ENCODE measurements around the gene LEMD3. TPM values are rescaled to one million over a fixed set of nuclear protein-coding genes. Genes with fewer than 3 reads are reported as not detected.

The LEMD3 gene
- total RNA-seq, 1 donor from 2014 or later, result 42.9 TPM

DNA sequence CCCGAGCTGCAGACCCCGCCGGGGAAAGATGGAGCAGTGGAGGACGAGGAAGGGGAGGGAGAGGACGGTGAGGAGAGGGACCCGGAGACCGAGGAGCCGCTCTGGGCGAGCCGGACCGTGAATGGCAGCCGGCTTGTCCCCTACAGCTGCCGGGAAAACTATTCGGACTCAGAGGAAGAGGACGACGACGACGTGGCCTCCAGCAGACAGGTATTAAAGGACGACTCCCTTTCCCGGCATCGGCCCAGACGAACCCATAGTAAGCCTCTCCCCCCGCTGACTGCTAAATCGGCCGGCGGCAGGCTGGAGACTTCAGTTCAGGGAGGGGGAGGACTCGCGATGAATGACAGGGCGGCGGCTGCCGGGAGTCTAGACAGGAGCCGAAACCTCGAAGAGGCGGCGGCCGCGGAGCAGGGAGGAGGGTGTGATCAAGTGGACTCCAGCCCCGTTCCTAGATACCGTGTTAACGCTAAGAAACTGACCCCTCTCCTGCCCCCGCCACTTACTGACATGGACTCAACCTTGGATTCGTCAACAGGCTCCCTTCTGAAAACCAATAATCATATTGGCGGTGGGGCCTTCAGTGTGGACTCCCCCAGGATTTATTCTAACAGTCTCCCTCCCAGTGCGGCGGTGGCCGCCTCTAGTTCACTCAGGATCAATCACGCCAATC, 962 bp downstream of the LEMD3 start:
- peak; percentile 64 for DNase-seq (ENCODE audit: low spot score)

DNA sequence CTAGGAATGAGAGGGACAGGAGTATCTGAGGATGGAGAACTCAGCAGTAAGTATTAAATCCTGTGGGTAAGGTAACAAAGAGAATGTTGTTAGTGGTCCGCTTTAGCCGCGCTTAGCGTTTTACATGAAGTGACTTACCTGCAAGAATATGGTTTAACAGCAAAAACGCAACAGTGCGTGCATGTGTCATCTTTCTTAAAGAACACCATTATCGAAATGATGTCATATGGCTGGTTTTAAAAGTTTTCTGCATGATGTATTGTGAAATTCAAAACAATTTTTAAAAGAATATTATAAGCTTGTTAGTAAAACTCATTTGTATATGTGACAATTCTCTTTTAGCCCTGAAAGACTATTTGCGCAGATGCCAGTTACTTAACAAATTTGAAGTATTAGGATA, 1.7 kb downstream of the LEMD3 start:
- no peak for DNase-seq (ENCODE audit: low spot score)

DNA sequence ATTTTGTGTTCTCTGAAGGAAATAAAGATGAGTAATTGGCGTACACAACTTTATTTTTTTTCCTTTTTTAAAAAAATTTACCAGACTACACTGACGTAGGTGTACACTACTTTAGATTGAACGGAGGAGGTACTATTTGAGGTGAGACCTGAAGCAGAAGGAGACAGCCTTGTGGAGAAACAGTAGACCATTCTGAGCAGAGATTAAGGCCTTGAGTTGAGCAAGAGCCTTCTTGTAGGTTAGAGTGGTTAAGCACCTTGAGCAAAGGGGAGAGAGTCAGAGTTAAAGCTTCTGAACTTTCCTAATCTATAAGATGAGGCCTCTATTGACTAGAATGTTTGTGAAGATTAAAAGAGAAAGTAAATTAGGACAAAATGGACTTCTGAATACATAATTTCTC, 2.5 kb downstream of the LEMD3 start:
- no peak for DNase-seq (ENCODE audit: low spot score)

- DNase-seq (ENCODE audit: low spot score), result no peak
Observed at GRCh38 chr12:65175385-65175784, 6.0 kb downstream of the LEMD3 start.

DNA sequence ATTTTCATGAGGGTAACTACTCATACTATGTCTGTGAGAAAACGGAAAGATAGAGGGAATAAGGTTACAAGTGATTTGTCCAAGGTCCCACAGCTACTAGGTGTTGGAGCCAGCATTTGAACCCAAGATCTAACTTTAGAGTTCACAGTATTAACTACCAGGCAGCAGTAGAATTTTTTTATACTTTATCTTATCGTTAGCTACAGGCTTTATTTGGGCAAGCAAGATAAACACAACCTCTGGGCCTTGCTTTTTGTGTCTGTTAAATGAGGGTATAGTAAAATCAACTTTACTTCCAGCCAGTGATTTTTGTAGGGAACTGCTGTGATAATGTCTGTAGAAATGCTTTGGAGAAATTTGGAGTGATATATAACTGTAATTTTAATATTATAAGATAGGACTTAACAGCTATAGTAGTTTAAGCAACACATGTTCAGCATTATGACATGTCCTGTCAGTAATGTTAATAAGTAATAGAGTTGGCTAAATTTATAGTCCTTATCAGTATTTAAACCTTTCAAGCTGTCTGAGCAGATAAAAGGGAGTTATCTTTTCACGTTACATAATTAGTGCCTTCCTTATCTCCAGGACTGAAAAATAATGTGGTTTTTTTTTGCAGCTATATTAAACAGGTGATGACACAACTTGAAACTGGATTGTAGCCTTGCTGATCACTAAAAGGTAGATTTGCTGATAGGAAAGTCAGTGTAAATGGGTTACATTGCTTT, 12.8 kb downstream of the LEMD3 start:
- DNase-seq (ENCODE audit: low spot score), result no peak

GRCh38 chr12:65184176-65184857, 14.9 kb downstream of the LEMD3 start:
- DNase-seq (ENCODE audit: low spot score), result no peak

DNA sequence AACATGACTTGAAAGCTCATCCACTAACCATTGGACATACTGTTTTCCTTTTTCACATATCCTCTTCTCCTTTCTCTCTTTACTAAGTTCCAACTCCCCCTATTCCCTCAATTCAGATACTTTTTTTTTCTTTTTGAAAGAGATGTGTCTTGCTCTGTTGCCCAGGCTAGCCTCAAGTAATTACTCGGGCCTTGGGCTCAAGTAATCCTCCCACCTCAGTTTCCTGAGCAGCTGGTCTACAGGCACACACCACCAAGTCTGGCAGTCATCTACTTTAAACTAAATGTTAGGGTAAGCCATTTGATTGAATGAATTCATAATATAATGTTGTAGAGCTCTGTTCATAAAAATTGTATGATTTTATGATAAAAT, 15.5 kb downstream of the LEMD3 start:
- no peak for DNase-seq (ENCODE audit: low spot score)

DNA sequence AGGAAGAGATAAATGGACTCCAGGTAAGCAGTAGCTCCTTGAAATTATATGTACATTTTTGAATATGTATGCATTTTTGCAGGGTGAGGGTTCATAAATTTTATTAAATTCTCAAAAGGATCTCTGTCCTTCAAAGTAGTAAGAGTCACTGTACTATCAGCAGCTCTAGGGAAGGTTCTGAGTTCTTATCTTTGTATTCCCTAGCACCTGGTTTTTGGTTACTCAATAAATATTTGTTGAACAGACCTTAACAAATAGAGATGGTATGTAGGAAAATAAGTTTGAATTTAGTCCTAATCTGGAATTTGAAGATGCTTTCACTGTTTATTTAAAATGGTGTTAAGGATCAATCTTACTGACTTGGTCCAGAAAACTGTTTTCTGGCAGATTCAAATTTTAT, 18.3 kb downstream of the LEMD3 start:
- DNase-seq (ENCODE audit: low spot score), result no peak

GRCh38 chr12:65188179-65188701, 18.9 kb downstream of the LEMD3 start:
- no peak for DNase-seq (ENCODE audit: low spot score)

DNA sequence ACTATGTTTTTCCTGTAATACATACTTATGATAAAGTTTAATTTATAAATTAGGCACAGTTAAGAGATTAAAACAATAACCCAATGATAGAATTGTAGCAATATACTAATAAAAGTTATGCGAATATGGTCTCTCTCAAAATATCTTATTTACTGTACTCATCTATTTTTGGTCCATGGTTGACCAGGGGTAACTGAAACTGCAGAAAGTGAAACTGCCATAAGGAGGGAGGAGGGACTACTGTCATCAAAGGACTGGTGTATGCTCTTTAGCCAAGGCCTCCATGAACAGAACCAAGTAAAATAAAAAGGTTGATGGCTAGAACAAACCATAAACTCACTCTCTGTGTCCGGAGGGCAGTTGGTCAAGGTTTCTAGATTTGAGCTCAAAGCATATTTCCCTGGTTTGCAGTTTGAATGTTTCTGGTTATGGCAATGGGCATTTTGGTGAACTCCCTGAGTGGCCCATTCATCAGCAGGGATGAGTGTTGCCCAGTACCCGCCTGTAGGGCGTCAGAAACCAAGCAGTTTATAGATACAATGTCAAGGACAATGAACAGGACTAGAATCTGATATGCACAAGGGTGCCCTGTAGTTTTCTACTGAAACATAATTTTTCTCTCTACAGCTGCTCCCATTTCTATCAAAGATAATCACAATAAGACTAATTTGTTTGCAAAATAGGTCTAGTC, 19.8 kb downstream of the LEMD3 start:
- DNase-seq (ENCODE audit: low spot score), result no peak

GRCh38 chr12:65192963-65193516, 23.7 kb downstream of the LEMD3 start:
- peak; percentile 33 for DNase-seq (ENCODE audit: low spot score)

DNA sequence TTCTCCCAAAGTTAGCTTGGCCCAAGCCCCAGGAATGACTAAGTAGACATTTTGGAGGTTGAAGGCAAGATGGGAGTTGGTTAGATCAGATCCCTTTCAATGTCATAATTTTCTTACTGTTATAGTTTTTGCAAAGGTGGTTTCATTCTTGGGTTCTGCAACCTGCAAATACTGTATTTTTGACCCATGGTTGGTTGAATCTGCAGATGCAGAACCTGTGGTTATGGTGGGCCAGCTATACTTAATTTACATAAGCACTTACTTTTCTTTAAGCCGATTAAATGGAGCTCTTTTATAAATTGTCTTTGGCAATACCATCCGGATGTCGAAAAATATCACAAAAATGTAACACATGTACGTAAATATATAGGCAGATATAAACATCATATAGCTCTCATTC, 25.6 kb downstream of the LEMD3 start:
- DNase-seq (ENCODE audit: low spot score), result no peak

DNA sequence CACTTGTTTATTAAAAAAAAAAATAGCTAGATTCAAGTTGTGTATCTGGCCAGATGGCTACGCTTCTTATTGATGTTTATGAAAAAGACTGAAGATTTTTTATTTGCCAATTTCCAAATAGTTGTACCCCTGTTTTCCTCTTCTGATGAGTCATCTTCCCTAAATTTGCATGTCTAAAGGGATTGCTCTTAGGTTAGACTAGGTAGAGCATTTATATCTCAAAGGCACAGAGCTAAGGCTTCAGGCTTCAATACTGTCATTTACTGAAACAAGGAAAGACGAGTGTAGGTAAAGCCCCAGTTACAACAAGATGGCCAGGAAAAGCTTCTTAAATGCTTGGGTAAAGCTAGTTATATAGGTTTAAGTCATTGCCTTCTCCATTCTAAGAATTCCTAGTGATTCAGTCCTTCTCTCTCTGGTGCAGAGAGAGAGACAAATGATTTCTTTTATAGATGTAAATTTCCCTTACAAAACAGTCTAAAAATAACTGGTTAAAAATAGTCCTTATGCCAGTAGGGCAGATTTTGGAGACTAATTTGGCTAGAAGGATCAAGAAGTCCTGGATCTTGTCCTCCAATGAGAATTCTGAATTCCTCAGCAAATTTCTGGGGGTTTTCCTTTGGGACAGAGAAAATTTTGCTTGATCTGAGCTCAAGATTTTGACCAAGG, 26.1 kb downstream of the LEMD3 start:
- DNase-seq (ENCODE audit: low spot score), result no peak

- DNase-seq (ENCODE audit: low spot score), result no peak
Observed at GRCh38 chr12:65196762-65197567, 27.6 kb downstream of the LEMD3 start.

GRCh38 chr12:65199604-65200003, 30.2 kb downstream of the LEMD3 start:
- DNase-seq (ENCODE audit: low spot score), result no peak

DNA sequence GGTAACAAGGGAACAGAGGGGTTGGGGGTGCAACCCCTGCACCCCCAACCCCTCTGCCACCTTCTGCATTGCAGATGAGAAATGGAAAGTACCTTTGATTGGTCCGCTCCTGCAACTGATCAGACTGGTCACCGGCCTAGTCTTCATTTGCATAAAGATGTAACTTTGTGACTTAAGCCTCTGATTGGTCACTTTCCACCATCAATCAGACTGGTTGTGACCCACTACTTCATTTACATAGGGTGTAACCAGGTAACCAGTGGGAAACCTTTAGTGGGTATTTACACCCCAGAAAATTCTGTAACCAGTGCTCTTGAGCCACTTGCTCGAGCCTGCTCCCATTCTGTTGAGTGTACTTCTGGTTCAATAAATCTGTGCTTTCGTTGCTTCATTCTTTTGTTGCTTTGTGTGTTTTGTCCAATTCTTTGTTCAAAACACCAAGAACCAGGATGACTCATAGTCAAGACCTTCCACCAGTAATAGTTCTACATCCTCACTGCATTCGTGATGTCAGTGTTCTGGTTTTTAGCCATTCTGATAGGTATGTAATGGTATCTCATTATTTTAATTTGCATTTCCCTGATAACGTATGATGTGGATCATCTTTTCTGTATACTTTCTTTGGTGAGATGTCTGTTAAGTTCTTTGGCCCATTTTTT, 30.8 kb downstream of the LEMD3 start:
- no peak for DNase-seq (ENCODE audit: low spot score)

DNA sequence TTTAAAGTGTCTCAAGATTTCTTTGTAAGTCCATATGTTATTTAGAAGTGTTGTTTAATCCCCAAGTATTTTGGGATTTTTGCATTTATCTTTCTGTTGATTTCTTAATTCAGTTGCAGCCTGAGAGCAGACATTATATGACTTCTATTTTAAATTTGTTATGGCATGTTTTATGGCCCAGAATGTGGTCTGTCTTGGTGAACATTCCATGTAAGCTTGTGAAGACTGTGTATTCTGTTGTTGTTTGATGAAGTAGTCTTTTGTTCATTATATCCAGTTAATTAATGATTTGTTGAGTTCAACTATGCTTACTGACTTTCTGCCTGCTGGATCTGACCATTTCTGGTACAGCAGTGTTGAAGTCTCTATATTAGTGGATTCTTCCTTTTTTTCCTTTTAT, 34.0 kb downstream of the LEMD3 start:
- DNase-seq (ENCODE audit: low spot score), result no peak

DNA sequence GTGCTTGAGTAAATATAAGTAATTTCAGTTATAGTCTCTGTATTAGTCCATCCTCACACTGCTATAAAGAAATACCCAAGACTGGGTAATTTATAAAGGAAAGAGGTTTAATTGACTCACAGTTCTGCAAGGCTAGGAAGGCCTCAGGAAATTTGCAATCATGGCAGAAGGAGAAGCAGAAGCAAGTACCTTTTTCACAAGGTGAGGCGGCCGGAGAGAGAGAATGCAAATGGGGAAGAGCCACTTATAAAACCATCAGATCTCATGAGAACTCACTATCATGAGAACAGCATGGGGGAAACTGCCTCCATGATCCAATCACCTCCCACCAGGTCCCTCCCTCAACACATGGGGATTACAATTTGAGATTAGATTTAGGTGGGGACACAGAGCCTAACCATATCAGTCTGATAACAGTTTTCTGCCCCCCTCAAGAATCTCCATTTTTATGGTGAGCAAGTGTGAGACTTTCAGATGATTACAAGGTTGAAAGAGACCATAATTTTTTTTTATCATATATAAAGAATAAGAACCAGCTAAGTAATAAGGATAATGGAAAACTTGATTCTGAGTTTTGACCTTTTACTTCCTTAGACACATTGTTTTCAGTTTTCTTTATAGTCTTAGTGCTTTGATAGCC, 35.6 kb downstream of the LEMD3 start:
- DNase-seq (ENCODE audit: low spot score), result no peak

- no peak for DNase-seq (ENCODE audit: low spot score)
Observed at GRCh38 chr12:65205886-65206285, 36.5 kb downstream of the LEMD3 start.

Data from umbilical cord (tissue), 2 donors.